Kasumi-1 (cell line): ENCODE data around the gene LRP2BP.

Experiments used
- DNase-seq, 2 experiments: peaks; one replicate each; lab custom pipeline; 2025; lab: John Stamatoyannopoulos, UW

LRP2BP gene

GRCh38 chr4:185395238-185395955 is at the start of gene LRP2BP:
TSS of gene LRP2BP (minus strand) at chr4:185395924. CDS start at chr4:185378186, 17,738 bp downstream.
- peak; percentile 55 to 58 for DNase-seq

GRCh38 chr4:185445209-185445608 is 49.5 kb upstream of the LRP2BP start:
- no peak for DNase-seq

- no peak for DNase-seq
Measured at GRCh38 chr4:185441479-185441878, 45.8 kb upstream of the LRP2BP start.

GRCh38 chr4:185437809-185438208 is 42.1 kb upstream of the LRP2BP start:
- DNase-seq, result no peak

- DNase-seq, result no peak
Measured at GRCh38 chr4:185435466-185435865, 39.7 kb upstream of the LRP2BP start.

- no peak for DNase-seq
Measured at GRCh38 chr4:185429660-185430059, 33.9 kb upstream of the LRP2BP start.

GRCh38 chr4:185426960-185427688 is 31.4 kb upstream of the LRP2BP start:
- no peak for DNase-seq

GRCh38 chr4:185425647-185426352 is 30.1 kb upstream of the LRP2BP start, which contains the start of gene UFSP2:
TSS of gene UFSP2 (minus strand) at chr4:185425964. CDS start at chr4:185425868, 96 bp downstream.
- DNase-seq, result peak; percentile 82 to 88

- DNase-seq, result peak; percentile 44 to 62
Measured at GRCh38 chr4:185424905-185425646, 29.4 kb upstream of the LRP2BP start.

- DNase-seq, result no peak
Measured at GRCh38 chr4:185421366-185422124, 25.8 kb upstream of the LRP2BP start.

- no peak for DNase-seq
Measured at GRCh38 chr4:185416955-185417354, 21.2 kb upstream of the LRP2BP start.

GRCh38 chr4:185412412-185412811 is 16.7 kb upstream of the LRP2BP start:
- no peak for DNase-seq

GRCh38 chr4:185411849-185412248 is 16.1 kb upstream of the LRP2BP start:
- DNase-seq, result no peak

GRCh38 chr4:185408432-185408831 is 12.7 kb upstream of the LRP2BP start:
- no peak for DNase-seq

- DNase-seq, result no peak
Measured at GRCh38 chr4:185405296-185405999, 9.7 kb upstream of the LRP2BP start.

GRCh38 chr4:185404031-185404430 is 8.3 kb upstream of the LRP2BP start:
- DNase-seq, result no peak

GRCh38 chr4:185399466-185399865 is 3.7 kb upstream of the LRP2BP start:
- no peak for DNase-seq

- DNase-seq, result no peak
Measured at GRCh38 chr4:185398618-185399017, 2.9 kb upstream of the LRP2BP start.

- DNase-seq, result no peak
Measured at GRCh38 chr4:185396724-185397385, 1.1 kb upstream of the LRP2BP start, which contains the start of gene ANKRD37. TSS of gene ANKRD37 (plus strand) at chr4:185396841. CDS start at chr4:185396924, 83 bp downstream.
